Measurements from ENCODE around the gene RBM17. TPM values are rescaled to one million over a fixed set of nuclear protein-coding genes. Genes with fewer than 3 reads are reported as not detected.
A peak's percentile ranks its signal among the peaks of the same experiment; 100 is the strongest.

The RBM17 gene
- total RNA-seq, 1 experiment from 2014 or later, result 28.4 TPM

DNA sequence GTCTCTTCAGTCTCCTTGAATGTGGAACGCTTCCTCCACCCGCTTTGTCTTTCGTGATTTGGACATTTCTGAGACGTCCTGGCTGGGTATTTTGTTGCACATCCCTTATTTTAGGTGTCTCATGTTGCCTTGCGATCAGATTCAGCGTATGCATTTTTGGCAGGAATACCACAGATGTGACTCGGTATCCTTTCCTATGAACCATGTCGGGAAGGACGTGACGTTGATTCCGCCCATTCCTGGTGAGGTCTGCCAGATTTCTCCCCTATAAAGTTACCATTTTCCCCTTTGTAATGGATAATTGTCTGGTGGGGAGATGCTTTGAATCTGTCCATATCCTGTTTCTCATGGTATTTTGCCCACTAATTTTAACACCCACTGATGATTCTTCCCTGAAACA is 49.6 kb downstream of the RBM17 start:
- H3K27ac ChIP-seq (ENCODE audit: low read length), result no peak overlapping the region
- no peaks in the 10 kb centered on the region for H4K20me1 ChIP-seq (ENCODE audit: low read length)
- no peaks in the 10 kb centered on the region for H3K36me3 ChIP-seq (ENCODE audit: low read depth, low read length)
- ChIA-PET CTCF (no interaction called here), POLR2A (ENCODE audit: unreplicated experiment) (no interaction called here)
- H3K27me3 ChIP-seq (ENCODE audit: low read length), result no peaks in the 10 kb centered on the region
- H3K4me1 ChIP-seq (ENCODE audit: insufficient read depth, low read length), result peaks cover 20% of the 10 kb centered on the region
- no peaks in the 10 kb centered on the region for H3K9me3 ChIP-seq (ENCODE audit: low read length)
- H3K4me3 ChIP-seq (ENCODE audit: low read length), result no peak overlapping the region
- H2AFZ ChIP-seq (ENCODE audit: low read length), result no peak overlapping the region
- H3K4me2 ChIP-seq (ENCODE audit: low read length), result no peak overlapping the region
- DNase-seq (no peak), ATAC-seq (no peak)
- no peaks in the 10 kb centered on the region for H3K9me2 ChIP-seq (replicated peaks; ENCODE audit: low read length)
- H3K79me2 ChIP-seq (ENCODE audit: low read length), result no peaks in the 10 kb centered on the region
- no TSS peak for BruUV-seq (replicated peaks)
- TF ChIP-seq EZH2 (IDR thresholded peaks at IDR 0.05; ENCODE audit: low read length, unreplicated experiment) (no peak), EZH2phosphoT487 (IDR thresholded peaks at IDR 0.05; ENCODE audit: borderline replicate concordance, low read length) (no peak), CTCF (conservative IDR thresholded peaks at IDR 0.05; ENCODE audit: low read depth, low read length) (no peak)
- intact Hi-C loops (cut with micrococcal nuclease), result no loop called here
- no peaks in the 10 kb centered on the region for H3F3A ChIP-seq (ENCODE audit: low read length, unreplicated experiment)
- H3K9ac ChIP-seq (ENCODE audit: low read length), result no peak overlapping the region

DNA sequence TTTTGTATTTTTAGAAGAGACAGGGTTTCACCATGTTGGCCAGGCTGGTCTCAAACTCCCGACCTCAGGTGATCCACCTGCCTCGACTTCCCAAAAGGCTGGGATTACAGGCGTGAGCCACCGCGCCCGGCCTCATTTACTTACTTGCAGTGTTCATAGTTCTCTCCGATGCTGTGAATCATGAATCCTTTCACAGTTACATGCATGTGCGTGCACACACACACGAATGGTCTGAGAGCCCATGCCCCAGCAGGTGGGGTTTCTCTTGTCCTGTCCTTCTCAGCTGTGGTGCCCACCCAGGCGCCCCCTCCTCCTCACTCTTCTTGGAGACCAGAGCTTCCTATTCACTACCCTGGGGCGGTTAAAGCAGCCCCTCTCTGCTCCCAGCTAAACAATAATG is 50.6 kb downstream of the RBM17 start:
- Histone ChIP-seq H3K36me3 (ENCODE audit: low read depth, low read length) (no peaks in the 10 kb centered on the region), H3K9ac (ENCODE audit: low read length) (no peak overlapping the region), H3F3A (ENCODE audit: low read length, unreplicated experiment) (no peaks in the 10 kb centered on the region), H3K9me2 (replicated peaks; ENCODE audit: low read length) (no peaks in the 10 kb centered on the region), H3K4me1 (ENCODE audit: insufficient read depth, low read length) (peaks cover 20% of the 10 kb centered on the region), H2AFZ (ENCODE audit: low read length) (no peak overlapping the region), H3K4me2 (ENCODE audit: low read length) (no peak overlapping the region), H3K79me2 (ENCODE audit: low read length) (no peaks in the 10 kb centered on the region), H3K4me3 (ENCODE audit: low read length) (no peak overlapping the region), H4K20me1 (ENCODE audit: low read length) (no peaks in the 10 kb centered on the region), H3K9me3 (ENCODE audit: low read length) (no peaks in the 10 kb centered on the region), H3K27me3 (ENCODE audit: low read length) (no peaks in the 10 kb centered on the region), H3K27ac (ENCODE audit: low read length) (no peak overlapping the region)
- ATAC-seq (no peak), DNase-seq (no peak)
- POLR2A ChIA-PET (ENCODE audit: unreplicated experiment), result no interaction called here
- CTCF ChIA-PET, result no interaction called here
- no TSS peak for BruUV-seq (replicated peaks)
- intact Hi-C loops (cut with micrococcal nuclease), result no loop called here
- TF ChIP-seq CTCF (conservative IDR thresholded peaks at IDR 0.05; ENCODE audit: low read depth, low read length) (no peak), EZH2 (IDR thresholded peaks at IDR 0.05; ENCODE audit: low read length, unreplicated experiment) (no peak), EZH2phosphoT487 (IDR thresholded peaks at IDR 0.05; ENCODE audit: borderline replicate concordance, low read length) (no peak)

DNA sequence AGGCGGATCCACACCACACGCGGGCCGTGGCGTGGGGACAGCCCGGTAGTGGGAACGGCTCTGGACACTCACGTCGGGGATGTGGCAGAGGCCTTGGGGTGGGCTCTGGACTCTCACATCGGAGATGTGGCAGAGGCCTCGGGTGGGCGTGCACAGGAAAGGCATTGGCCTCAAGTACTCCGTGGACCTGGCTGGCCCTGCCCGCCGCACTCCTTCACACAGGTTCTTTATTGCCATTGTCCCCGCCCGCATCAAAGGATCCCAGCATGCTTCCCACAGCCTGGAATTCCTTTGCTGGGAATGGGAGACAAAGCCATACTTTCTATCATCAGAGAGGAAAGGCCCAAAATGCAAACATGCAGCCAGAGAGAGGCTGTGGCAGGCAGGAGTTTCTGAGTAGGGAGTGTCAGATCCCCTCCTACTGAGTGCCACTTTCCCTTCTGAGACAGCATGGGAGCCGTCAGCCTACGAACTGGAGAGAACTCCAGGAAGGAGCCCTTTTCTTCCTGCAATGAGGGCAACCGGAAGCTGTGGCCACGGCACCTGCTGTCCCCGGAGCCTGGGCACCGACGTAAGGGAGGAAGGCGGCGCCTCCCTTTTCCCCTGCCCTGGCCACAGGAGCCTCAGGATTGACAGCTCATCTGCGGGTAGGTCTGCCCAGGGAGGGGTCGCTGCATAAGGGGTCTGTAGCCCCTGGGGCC is 51.5 kb downstream of the RBM17 start:
- H3K36me3 ChIP-seq (ENCODE audit: low read depth, low read length), result no peaks in the 10 kb centered on the region
- ChIA-PET CTCF (no interaction called here), POLR2A (ENCODE audit: unreplicated experiment) (interaction anchor here (0.6 kb wide), 1 partner anchor 593 kb away, joined by 3 read pairs; no protein-coding TSS in a partner anchor)
- no peak for DNase-seq
- peaks cover 2% of the 10 kb centered on the region for H3K79me2 ChIP-seq (ENCODE audit: low read length)
- no peak overlapping the region for H3K27ac ChIP-seq (ENCODE audit: low read length)
- no peak overlapping the region for H3K9ac ChIP-seq (ENCODE audit: low read length)
- no peaks in the 10 kb centered on the region for H3F3A ChIP-seq (ENCODE audit: low read length, unreplicated experiment)
- H3K9me2 ChIP-seq (replicated peaks; ENCODE audit: low read length), result no peaks in the 10 kb centered on the region
- no peaks in the 10 kb centered on the region for H3K9me3 ChIP-seq (ENCODE audit: low read length)
- peak overlapping the region; percentile 87 for H3K4me2 ChIP-seq (ENCODE audit: low read length)
- H3K4me3 ChIP-seq (ENCODE audit: low read length), result no peak overlapping the region
- no peaks in the 10 kb centered on the region for H3K27me3 ChIP-seq (ENCODE audit: low read length)
- H4K20me1 ChIP-seq (ENCODE audit: low read length), result no peaks in the 10 kb centered on the region
- intact Hi-C loops (cut with micrococcal nuclease), result loop anchor here (5.0 kb wide), 1 partner anchor 62 kb away; the partner anchor contains the start of gene PFKFB3
- BruUV-seq (replicated peaks), result no TSS peak
- H2AFZ ChIP-seq (ENCODE audit: low read length), result no peak overlapping the region
- TF ChIP-seq EZH2phosphoT487 (IDR thresholded peaks at IDR 0.05; ENCODE audit: borderline replicate concordance, low read length), result no peak
- TF ChIP-seq EZH2 (IDR thresholded peaks at IDR 0.05; ENCODE audit: low read length, unreplicated experiment), result no peak
- TF ChIP-seq CTCF (conservative IDR thresholded peaks at IDR 0.05; ENCODE audit: low read depth, low read length), result no peak
- ATAC-seq, result no peak
- H3K4me1 ChIP-seq (ENCODE audit: insufficient read depth, low read length), result peaks cover 20% of the 10 kb centered on the region

All from PC-3 (cell line).